T-cell (primary cell): ENCODE results near the gene SPINT2. TPM values are rescaled to one million over a fixed set of nuclear protein-coding genes. Genes with fewer than 3 reads are reported as not detected.

Experiments used
- ATAC-seq, 4 experiments: fragments of 200-7000 bp in 3 of 4; fragments of 150-1000 bp in 1 of 4; cut with Tn5 transposase; replicated peaks in 1 of 4; 1 replicate in 3 of 4; 2 replicates in 1 of 4; pipeline ENCODE4 v1.10.0; 2021; ENCODE audit warnings: moderate library complexity in 3 of 4, mild to moderate bottlenecking in 2 of 4, moderate number of reproducible peaks in 1 of 4
- CTCF ChIA-PET, 2 donors: fragments of 300-600 bp; sonication (Branson Sonifier 250); formaldehyde crosslinking; loops; one replicate each; lab custom pipeline; 2022; ENCODE audit warnings: antibody characterized with exemption in 2 of 2; lab: Charles Lee
- POLR2A ChIA-PET, 2 donors: fragments of 300-600 bp; sonication (Branson Sonifier 250); formaldehyde crosslinking; loops; one replicate each; lab custom pipeline; 2022; ENCODE audit warnings: antibody characterized with exemption in 2 of 2; lab: Charles Lee
- DNase-seq, 35 experiments: peaks; one replicate each; pipeline versions ENCODE4 v3.0.0 to v3.0.0-alpha.2; 2013 to 2023
- H3K27ac ChIP-seq: one replicate; pipeline ENCODE4 v1.5.1; 2013; ENCODE audit warnings: low read length
- H3K27me3 ChIP-seq, 2 experiments: replicated peaks in 1 of 2; 1 replicate in 1 of 2; 2 replicates in 1 of 2; pipeline versions ENCODE4 v1.6.1 to v1.7.0; 2013; ENCODE audit warnings: low read length in 1 of 2, mixed read lengths in 1 of 2; ENCODE audit not compliant: control insufficient read depth in 2 of 2, insufficient read depth in 2 of 2; ENCODE audit errors: extremely low read depth in 1 of 2
- H3K36me3 ChIP-seq, 2 donors: 1 replicate in 1 of 2; 2 replicates in 1 of 2; pipeline versions ENCODE4 v1.6.1 to v1.7.0; 2013; ENCODE audit warnings: low read length in 1 of 2; ENCODE audit not compliant: control insufficient read depth in 2 of 2, insufficient read depth in 1 of 2; ENCODE audit errors: extremely low read depth in 1 of 2
- H3K4me1 ChIP-seq, 2 experiments: 1 replicate in 1 of 2; 2 replicates in 1 of 2; pipeline versions ENCODE4 v1.6.1 to v1.7.0; 2013; ENCODE audit warnings: low read length in 2 of 2, mixed read lengths in 1 of 2; ENCODE audit not compliant: insufficient read depth in 2 of 2, control insufficient read depth in 1 of 2; ENCODE audit errors: extremely low read depth in 1 of 2
- H3K4me3 ChIP-seq, 2 donors: 1 replicate in 1 of 2; 2 replicates in 1 of 2; pipeline versions ENCODE4 v1.5.1 to v1.7.0; 2013; ENCODE audit warnings: mild to moderate bottlenecking in 2 of 2, low read length in 1 of 2, moderate library complexity in 1 of 2; ENCODE audit not compliant: control insufficient read depth in 1 of 2; ENCODE audit errors: extremely low read depth in 1 of 2
- H3K9me3 ChIP-seq: 2 replicates; pipeline ENCODE4 v1.7.0; 2013
- H3K27ac Mint-ChIP-seq, 2 donors: one replicate each; pipeline ENCODE4 v1.8.0; 2020 to 2021; ENCODE audit warnings: mild to moderate bottlenecking in 2 of 2, mixed read lengths in 2 of 2
- H3K27me3 Mint-ChIP-seq, 2 donors: one replicate each; pipeline ENCODE4 v1.8.0; 2021 to 2022; ENCODE audit warnings: mixed read lengths in 2 of 2
- H3K36me3 Mint-ChIP-seq: one replicate; pipeline ENCODE4 v1.8.0; 2021; ENCODE audit warnings: mixed read lengths
- H3K4me1 Mint-ChIP-seq, 3 donors: one replicate each; pipeline ENCODE4 v1.8.0; 2020 to 2022; ENCODE audit warnings: mixed read lengths in 3 of 3, mild to moderate bottlenecking in 1 of 3
- H3K4me3 Mint-ChIP-seq, 3 donors: one replicate each; pipeline ENCODE4 v1.8.0; 2020 to 2022; ENCODE audit warnings: mild to moderate bottlenecking in 3 of 3, mixed read lengths in 3 of 3, moderate library complexity in 3 of 3
- H3K9me3 Mint-ChIP-seq, 3 donors: one replicate each; pipeline ENCODE4 v1.8.0; 2020 to 2022; ENCODE audit warnings: mixed read lengths in 3 of 3
- WGBS: methylation state at CpG from one replicate; pipeline ENCODE4 v1.1.5; 2013; ENCODE audit warnings: missing lambda C conversion rate; ENCODE audit not compliant: insufficient coverage; 5-methylcytosine and 5-hydroxymethylcytosine counted together
- total RNA-seq, 35 experiments: library from RNA in 6 of 35; stranded (reverse) in 6 of 35; fragments of 120-200 nt in 1 of 35; gene quantifications; one replicate each; pipeline versions ENCODE4 v1.2.1 to v1.2.4 and lab custom pipeline; 2013 to 2026

SPINT2 gene
- total RNA-seq, 5 donors from 2014 or later (not counting 1 experiment from before 2014, with no cell fraction given): 30.3 to 48.5 (median 37.9) TPM

GRCh38 chr19:38231918-38232317 lies 32.5 kb upstream of the SPINT2 start:
- 84% methylated on average over 4 of the region's 7 CpGs for WGBS
- Histone ChIP-seq H3K4me3 (no peak overlapping the region), H3K27me3 (peaks cover 9 to 68% of the 10 kb centered on the region in 2 experiments), H3K27ac (no peak overlapping the region), H3K9me3 (no peaks in the 10 kb centered on the region), H3K4me1 (peaks cover 6 to 25% of the 10 kb centered on the region in 2 experiments), H3K36me3 (no peaks in the 10 kb centered on the region)
- H3K27ac Mint-ChIP-seq: no peak overlapping the region
- H3K36me3 Mint-ChIP-seq: no peaks in the 10 kb centered on the region
- peaks cover 22 to 41% of the 10 kb centered on the region in 2 donors for H3K27me3 Mint-ChIP-seq
- CTCF ChIA-PET: interaction anchor here in 1 of 2 donors (0.6 kb wide), 1 partner anchor 322 kb away, joined by 9 read pairs; no protein-coding TSS in a partner anchor
- DNase-seq: no peak
- H3K9me3 Mint-ChIP-seq: no peaks in the 10 kb centered on the region
- peaks cover 10 to 17% (median 11%) of the 10 kb centered on the region in 3 donors for H3K4me1 Mint-ChIP-seq
- no peak for ATAC-seq
- H3K4me3 Mint-ChIP-seq: no peak overlapping the region
- POLR2A ChIA-PET: no interaction called here

- Histone ChIP-seq H3K4me3 (no peak overlapping the region), H3K36me3 (no peaks in the 10 kb centered on the region), H3K9me3 (no peaks in the 10 kb centered on the region), H3K27ac (no peak overlapping the region), H3K4me1 (peaks cover 4 to 14% of the 10 kb centered on the region in 2 experiments), H3K27me3 (peaks cover 9 to 51% of the 10 kb centered on the region in 2 experiments)
- Mint-ChIP-seq H3K27me3 (peaks cover 10 to 28% of the 10 kb centered on the region in 2 donors), H3K27ac (no peak overlapping the region), H3K36me3 (no peaks in the 10 kb centered on the region), H3K4me3 (no peak overlapping the region), H3K4me1 (peaks cover 0 to 6% (median 4%) of the 10 kb centered on the region in 3 donors), H3K9me3 (no peaks in the 10 kb centered on the region)
- ATAC-seq (peak in 2 of 4 experiments; percentile 38 to 48), DNase-seq (peak in 34 of 35 experiments; percentile 14 to 81 (median 60))
- WGBS: 33% methylated on average over 7 of the region's 7 CpGs
- CTCF ChIA-PET: interaction anchor here in 1 of 2 donors (0.6 kb wide), 1 partner anchor 9 kb away, joined by 7 read pairs; no protein-coding TSS in a partner anchor
- POLR2A ChIA-PET: interaction anchor here in 1 of 2 donors (0.6 kb wide), 1 partner anchor 78 kb away, joined by 7 read pairs; no protein-coding TSS in a partner anchor
Measured at GRCh38 chr19:38233740-38234251, 30.6 kb upstream of the SPINT2 start.

- no peak for DNase-seq
- no peak overlapping the region for H3K27ac ChIP-seq
- H3K27me3 ChIP-seq: peaks cover 9 to 46% of the 10 kb centered on the region in 2 experiments
- H3K36me3 ChIP-seq: no peaks in the 10 kb centered on the region
- Mint-ChIP-seq H3K4me3 (no peak overlapping the region), H3K27me3 (peaks cover 8 to 26% of the 10 kb centered on the region in 2 donors), H3K36me3 (no peaks in the 10 kb centered on the region), H3K27ac (no peak overlapping the region), H3K4me1 (peaks cover 0 to 3% (median 3%) of the 10 kb centered on the region in 3 donors), H3K9me3 (no peaks in the 10 kb centered on the region)
- ChIA-PET CTCF (interaction anchor here (0.6 to 1.2 kb wide), 5 partner anchors 9 to 90 kb away, joined by 3 to 7 read pairs (median 4); no protein-coding TSS in a partner anchor), POLR2A (interaction anchor here in 1 of 2 donors (0.6 kb wide), 1 partner anchor 78 kb away, joined by 7 read pairs; no protein-coding TSS in a partner anchor)
- H3K4me1 ChIP-seq: peaks cover 0 to 8% of the 10 kb centered on the region in 2 experiments
- no peak for ATAC-seq
- H3K4me3 ChIP-seq: no peak overlapping the region
- 90% methylated on average over 2 of the region's 4 CpGs for WGBS
- H3K9me3 ChIP-seq: no peaks in the 10 kb centered on the region
Measured at GRCh38 chr19:38234615-38235014, 29.8 kb upstream of the SPINT2 start.

- no peak for ATAC-seq
- H3K4me3 Mint-ChIP-seq: no peak overlapping the region
- no peak overlapping the region for H3K27ac Mint-ChIP-seq
- Histone ChIP-seq H3K4me1 (peaks cover 0 to 7% of the 10 kb centered on the region in 2 experiments), H3K36me3 (no peaks in the 10 kb centered on the region), H3K4me3 (no peak overlapping the region), H3K9me3 (no peaks in the 10 kb centered on the region), H3K27ac (no peak overlapping the region), H3K27me3 (peaks cover 0 to 25% of the 10 kb centered on the region in 2 experiments)
- POLR2A ChIA-PET: interaction anchor here (0.7 kb wide), 2 partner anchors 93 to 96 kb away, joined by 5 read pairs; partner anchors contain the start of gene CATSPERG (in 1 of the 2)
- 71% methylated on average over 5 of the region's 8 CpGs for WGBS
- H3K36me3 Mint-ChIP-seq: no peaks in the 10 kb centered on the region
- CTCF ChIA-PET: interaction anchor here in 1 of 2 donors (0.6 to 0.8 kb wide), 4 partner anchors 14 to 120 kb away, joined by 3 to 7 read pairs (median 3); no protein-coding TSS in a partner anchor
- peaks cover 2 to 8% (median 4%) of the 10 kb centered on the region in 3 donors for H3K4me1 Mint-ChIP-seq
- H3K9me3 Mint-ChIP-seq: no peaks in the 10 kb centered on the region
- peaks cover 0 to 2% of the 10 kb centered on the region in 2 donors for H3K27me3 Mint-ChIP-seq
- no peak for DNase-seq
Measured at GRCh38 chr19:38239816-38240215, 24.6 kb upstream of the SPINT2 start.

- H3K9me3 Mint-ChIP-seq: no peaks in the 10 kb centered on the region
- no peak for ATAC-seq
- H3K27ac Mint-ChIP-seq: no peak overlapping the region
- no peaks in the 10 kb centered on the region for H3K36me3 ChIP-seq
- no peak overlapping the region for H3K27ac ChIP-seq
- no peak for DNase-seq
- H3K36me3 Mint-ChIP-seq: no peaks in the 10 kb centered on the region
- peaks cover 0 to 7% of the 10 kb centered on the region in 2 experiments for H3K4me1 ChIP-seq
- no peak overlapping the region for H3K4me3 ChIP-seq
- H3K4me1 Mint-ChIP-seq: peaks cover 4 to 8% (median 4%) of the 10 kb centered on the region in 3 donors
- 92% methylated on average over 4 of the region's 15 CpGs for WGBS
- peaks cover 0 to 2% of the 10 kb centered on the region in 2 donors for H3K27me3 Mint-ChIP-seq
- H3K27me3 ChIP-seq: peaks cover 0 to 22% of the 10 kb centered on the region in 2 experiments
- POLR2A ChIA-PET: interaction anchor here in 1 of 2 donors (0.7 kb wide), 1 partner anchor 79 kb away, joined by 11 read pairs; no protein-coding TSS in a partner anchor
- no peak overlapping the region for H3K4me3 Mint-ChIP-seq
- CTCF ChIA-PET: interaction anchor here (0.6 to 1.6 kb wide), 6 partner anchors 9 to 417 kb away, joined by 4 to 13 read pairs (median 5); partner anchors contain the start of genes CATSPERG (in 1 of the 2) and PSMD8 (in 1 of the 2)
- H3K9me3 ChIP-seq: no peaks in the 10 kb centered on the region
Measured at GRCh38 chr19:38243279-38243673, 21.1 kb upstream of the SPINT2 start.

- no peaks in the 10 kb centered on the region for H3K36me3 ChIP-seq
- no peaks in the 10 kb centered on the region for H3K9me3 Mint-ChIP-seq
- peaks cover 0 to 2% of the 10 kb centered on the region in 2 donors for H3K27me3 Mint-ChIP-seq
- ATAC-seq (no peak), DNase-seq (no peak)
- peaks cover 4 to 8% (median 4%) of the 10 kb centered on the region in 3 donors for H3K4me1 Mint-ChIP-seq
- ChIA-PET POLR2A (no interaction called here), CTCF (interaction anchor here in 1 of 2 donors (0.6 kb wide), 1 partner anchor 215 kb away, joined by 8 read pairs; no protein-coding TSS in a partner anchor)
- no peak overlapping the region for H3K4me3 Mint-ChIP-seq
- peaks cover 0 to 14% of the 10 kb centered on the region in 2 experiments for H3K27me3 ChIP-seq
- H3K36me3 Mint-ChIP-seq: no peaks in the 10 kb centered on the region
- peaks cover 0 to 7% of the 10 kb centered on the region in 2 experiments for H3K4me1 ChIP-seq
- no peaks in the 10 kb centered on the region for H3K9me3 ChIP-seq
- H3K4me3 ChIP-seq: no peak overlapping the region
- H3K27ac ChIP-seq: no peak overlapping the region
- H3K27ac Mint-ChIP-seq: no peak overlapping the region
- 69% methylated on average over 5 of the region's 14 CpGs for WGBS
Measured at GRCh38 chr19:38245826-38246498, 18.4 kb upstream of the SPINT2 start.
